ENCODE data around the gene WDR82.

WDR82 gene

DNA sequence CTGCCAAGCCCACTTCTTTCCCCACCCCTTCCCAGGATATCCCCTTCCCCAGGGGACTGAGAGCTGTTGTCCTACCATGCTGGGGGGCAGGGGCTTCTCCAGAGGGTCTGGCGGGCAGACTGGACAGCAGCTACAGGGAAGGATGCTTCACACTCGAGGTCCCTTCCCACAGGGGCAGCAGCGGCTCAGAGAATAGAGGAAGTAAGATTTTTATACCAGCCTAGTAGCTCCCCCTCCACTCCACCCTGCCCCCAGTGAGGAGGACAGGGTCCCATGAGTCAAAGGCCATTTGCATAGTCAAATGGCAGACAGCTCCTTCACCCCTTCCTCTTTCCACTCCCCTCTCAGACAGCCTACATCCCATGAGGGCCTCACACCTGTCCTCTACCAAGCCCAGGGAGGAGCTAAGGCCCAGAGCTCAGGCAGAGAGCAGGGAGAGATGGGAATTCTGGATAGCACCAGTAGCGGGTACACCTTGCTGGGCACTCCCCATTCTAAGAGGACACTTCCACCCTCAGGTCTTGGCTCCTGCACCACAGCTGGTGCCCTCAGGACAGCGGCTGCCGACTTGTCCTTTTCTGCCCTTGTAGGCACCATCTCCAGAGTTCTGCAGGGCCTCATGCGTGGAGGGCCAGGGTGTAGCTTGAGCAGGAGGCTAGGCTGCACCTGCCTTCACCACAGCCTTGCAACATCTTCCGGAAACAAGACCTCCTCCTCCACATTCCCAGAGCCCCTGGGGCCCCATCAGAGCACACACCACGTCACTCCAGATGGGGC is 52.8 kb downstream of the WDR82 start, which contains the start of gene TLR9:
TSS of gene TLR9 (minus strand) at position 194 of the 777 bp plus-strand sequence. CDS start at position 78, 116 bp downstream.
- Histone ChIP-seq H3K4me3 (replicated peaks; ENCODE audit: insufficient read depth, low read length) (0 out of 2 replicates have a peak within 1 kb of the TSS, but pooled peaks have one; percentile 4), H3K27ac (replicated peaks) (peak within 1 kb of the TSS; percentile 76), H3K27me3 (ENCODE audit: insufficient read depth, poor library complexity, severe bottlenecking) (no peaks in the 10 kb centered on the region)
- DNase-seq (ENCODE audit: low read depth in 1 of 2, low spot score in 1 of 2): peak; percentile 89 to 92
- TF ChIP-seq POLR2AphosphoS5 (IDR thresholded peaks at IDR 0.05; ENCODE audit: low read depth) (peak; percentile 100), REST (IDR thresholded peaks at IDR 0.05; ENCODE audit: insufficient replicate concordance, low read depth) (no peak), GABPA (IDR thresholded peaks at IDR 0.05; ENCODE audit: low read depth) (peak; percentile 63; the same call in 1 of the 2 replicates), SPI1 (IDR thresholded peaks at IDR 0.05; ENCODE audit: borderline replicate concordance, low read depth) (peak; percentile 88)

DNA sequence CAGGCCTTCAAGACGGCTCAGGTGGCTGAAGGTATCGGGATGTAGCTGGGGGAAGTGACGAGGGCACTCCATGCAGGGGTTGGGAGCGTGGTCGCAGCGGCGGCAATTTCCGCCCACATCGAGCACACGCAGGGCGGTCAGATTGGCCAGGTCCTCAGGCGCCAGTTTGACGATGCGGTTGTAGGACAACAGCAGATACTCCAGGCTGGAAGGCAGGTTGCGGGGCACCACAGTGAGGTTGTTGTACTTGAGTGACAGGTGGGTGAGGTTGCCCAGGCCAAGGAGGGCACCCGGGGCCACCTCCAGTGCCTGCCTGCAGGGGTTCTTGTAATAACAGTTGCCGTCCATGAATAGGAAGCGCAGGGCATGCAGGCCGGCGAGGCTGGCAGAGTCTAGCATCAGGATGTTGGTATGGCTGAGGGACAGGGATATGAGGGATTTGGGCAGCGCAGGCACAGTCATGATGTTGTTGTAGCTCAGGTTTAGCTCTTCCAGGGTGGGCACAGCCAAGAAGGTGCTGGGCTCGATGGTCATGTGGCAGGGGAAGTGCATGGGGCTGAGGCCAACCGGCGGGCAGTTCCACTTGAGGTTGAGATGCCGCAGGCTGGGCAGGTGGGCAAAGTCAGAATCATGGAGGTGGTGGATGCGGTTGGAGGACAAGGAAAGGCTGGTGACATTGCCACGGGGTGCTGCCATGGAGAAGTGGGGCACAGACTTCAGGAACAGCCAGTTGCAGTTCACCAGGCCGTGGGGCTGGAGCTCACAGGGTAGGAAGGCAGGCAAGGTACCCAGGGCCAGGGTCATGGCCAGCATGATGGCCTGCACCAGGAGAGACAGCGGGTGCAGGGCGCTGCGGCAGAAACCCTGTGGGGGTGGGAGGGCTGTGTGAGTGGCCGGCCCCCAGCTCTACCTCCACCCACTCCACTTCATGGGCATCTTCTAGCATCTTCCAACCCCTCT is 54.7 kb downstream of the WDR82 start:
- H3K27me3 ChIP-seq (ENCODE audit: insufficient read depth, poor library complexity, severe bottlenecking): no peaks in the 10 kb centered on the region
- no peak overlapping the region for H3K4me3 ChIP-seq (replicated peaks; ENCODE audit: insufficient read depth, low read length)
- no peak for DNase-seq (ENCODE audit: low read depth in 1 of 2, low spot score in 1 of 2)
- H3K27ac ChIP-seq (replicated peaks): peak overlapping the region; percentile 76
- TF ChIP-seq, protein P1, sequence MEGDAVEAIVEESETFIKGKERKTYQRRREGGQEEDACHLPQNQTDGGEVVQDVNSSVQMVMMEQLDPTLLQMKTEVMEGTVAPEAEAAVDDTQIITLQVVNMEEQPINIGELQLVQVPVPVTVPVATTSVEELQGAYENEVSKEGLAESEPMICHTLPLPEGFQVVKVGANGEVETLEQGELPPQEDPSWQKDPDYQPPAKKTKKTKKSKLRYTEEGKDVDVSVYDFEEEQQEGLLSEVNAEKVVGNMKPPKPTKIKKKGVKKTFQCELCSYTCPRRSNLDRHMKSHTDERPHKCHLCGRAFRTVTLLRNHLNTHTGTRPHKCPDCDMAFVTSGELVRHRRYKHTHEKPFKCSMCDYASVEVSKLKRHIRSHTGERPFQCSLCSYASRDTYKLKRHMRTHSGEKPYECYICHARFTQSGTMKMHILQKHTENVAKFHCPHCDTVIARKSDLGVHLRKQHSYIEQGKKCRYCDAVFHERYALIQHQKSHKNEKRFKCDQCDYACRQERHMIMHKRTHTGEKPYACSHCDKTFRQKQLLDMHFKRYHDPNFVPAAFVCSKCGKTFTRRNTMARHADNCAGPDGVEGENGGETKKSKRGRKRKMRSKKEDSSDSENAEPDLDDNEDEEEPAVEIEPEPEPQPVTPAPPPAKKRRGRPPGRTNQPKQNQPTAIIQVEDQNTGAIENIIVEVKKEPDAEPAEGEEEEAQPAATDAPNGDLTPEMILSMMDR (IDR thresholded peaks at IDR 0.05; ENCODE audit: insufficient read depth, low read length): no peak
- TF ChIP-seq REST (IDR thresholded peaks at IDR 0.05; ENCODE audit: insufficient replicate concordance, low read depth): no peak
- no peak for TF ChIP-seq SPI1 (IDR thresholded peaks at IDR 0.05; ENCODE audit: borderline replicate concordance, low read depth)
- no peak for TF ChIP-seq POLR2AphosphoS5 (IDR thresholded peaks at IDR 0.05; ENCODE audit: low read depth)
- TF ChIP-seq GABPA (IDR thresholded peaks at IDR 0.05; ENCODE audit: low read depth): no peak

- Histone ChIP-seq H3K27me3 (ENCODE audit: insufficient read depth, poor library complexity, severe bottlenecking) (no peaks in the 10 kb centered on the region), H3K4me3 (replicated peaks; ENCODE audit: insufficient read depth, low read length) (no peak overlapping the region), H3K27ac (replicated peaks) (no peak overlapping the region)
- DNase-seq (ENCODE audit: low read depth in 1 of 2, low spot score in 1 of 2): no peak
- TF ChIP-seq, protein P1 (IDR thresholded peaks at IDR 0.05; ENCODE audit: insufficient read depth, low read length): no peak
- TF ChIP-seq POLR2AphosphoS5 (IDR thresholded peaks at IDR 0.05; ENCODE audit: low read depth) (no peak), REST (IDR thresholded peaks at IDR 0.05; ENCODE audit: insufficient replicate concordance, low read depth) (no peak), GABPA (IDR thresholded peaks at IDR 0.05; ENCODE audit: low read depth) (no peak), SPI1 (IDR thresholded peaks at IDR 0.05; ENCODE audit: borderline replicate concordance, low read depth) (no peak)
These were observed 55.9 kb downstream of the WDR82 start for GRCh38 chr3:52222319-52223221.
